Measurements from ENCODE around the gene RAET1E. TPM values are rescaled to one million over a fixed set of nuclear protein-coding genes. Genes with fewer than 3 reads are reported as not detected.
"Not testable (repeated sequence)": the region's sequence is repeated elsewhere in the genome, so short reads cannot be mapped to it uniquely, and the experiment has no call there.

RAET1E gene
- total and polyA plus RNA-seq, 4 donors: 0.18 to 1.7 (median 0.65) TPM; not detected in 1

- H3K4me3 ChIP-seq (ENCODE audit: low read length in 2 of 2): no peak overlapping the region
- no peak overlapping the region for H3K27ac ChIP-seq (ENCODE audit: low read depth in 1 of 2, low read length in 2 of 2)
- 80 to 83% methylated on average over 9 of the region's 9 CpGs for WGBS, 2 donors
- intact Hi-C loops (cut with DNase I): loop anchor here in 1 of 2 donors (10.0 kb wide), 1 partner anchor 360 kb away; the partner anchor contains the start of gene GINM1
- no peaks in the 10 kb centered on the region for H3K9me3 ChIP-seq (ENCODE audit: control insufficient read depth, low read length)
- no peaks in the 10 kb centered on the region for H3K4me1 ChIP-seq (ENCODE audit: control insufficient read depth in 1 of 2, insufficient read depth in 2 of 2, low read length in 2 of 2)
- no peaks in the 10 kb centered on the region for H3K27me3 ChIP-seq (ENCODE audit: control insufficient read depth in 1 of 2, insufficient read depth in 2 of 2, low read length in 1 of 2)
- ATAC-seq (ENCODE audit: low FRiP score) (no peak), DNase-seq (peak; percentile 36 to 42)
- H3K36me3 ChIP-seq (ENCODE audit: control insufficient read depth in 1 of 2, insufficient read depth in 2 of 2, low read length in 1 of 2): no peaks in the 10 kb centered on the region
These were observed 26.5 kb upstream of the RAET1E start for GRCh38 chr6:149924206-149924932.

GRCh38 chr6:149923327-149923986, 25.5 kb upstream of the RAET1E start:
- Histone ChIP-seq H3K4me1 (ENCODE audit: control insufficient read depth in 1 of 2, insufficient read depth in 2 of 2, low read length in 2 of 2) (no peaks in the 10 kb centered on the region), H3K4me3 (ENCODE audit: low read length in 2 of 2) (peak overlapping the region; percentile 6 to 47), H3K27ac (ENCODE audit: low read depth in 1 of 2, low read length in 2 of 2) (no peak overlapping the region), H3K9me3 (ENCODE audit: control insufficient read depth, low read length) (no peaks in the 10 kb centered on the region), H3K27me3 (ENCODE audit: control insufficient read depth in 1 of 2, insufficient read depth in 2 of 2, low read length in 1 of 2) (no peaks in the 10 kb centered on the region), H3K36me3 (ENCODE audit: control insufficient read depth in 1 of 2, insufficient read depth in 2 of 2, low read length in 1 of 2) (no peaks in the 10 kb centered on the region)
- intact Hi-C loops (cut with DNase I): loop anchor here in 1 of 2 donors (10.0 kb wide), 1 partner anchor 359 kb away; the partner anchor contains the start of gene GINM1
- WGBS, 2 donors: 25 to 29% methylated on average over 33 of the region's 33 CpGs
- ATAC-seq (ENCODE audit: low FRiP score) (no peak), DNase-seq (peak; percentile 27 to 55)

GRCh38 chr6:149922642-149923326, 24.9 kb upstream of the RAET1E start, which contains the start of gene RAET1G:
Gene RAET1G (minus strand): TSS chr6:149923121. CDS start chr6:149923010, 111 bp downstream.
- H3K27me3 ChIP-seq (ENCODE audit: control insufficient read depth in 1 of 2, insufficient read depth in 2 of 2, low read length in 1 of 2): no peaks in the 10 kb centered on the region
- no peaks in the 10 kb centered on the region for H3K36me3 ChIP-seq (ENCODE audit: control insufficient read depth in 1 of 2, insufficient read depth in 2 of 2, low read length in 1 of 2)
- WGBS, 2 donors: 1% methylated on average over 35 to 40 of the region's 40 CpGs
- H3K4me1 ChIP-seq (ENCODE audit: control insufficient read depth in 1 of 2, insufficient read depth in 2 of 2, low read length in 2 of 2): no peaks in the 10 kb centered on the region
- intact Hi-C loops (cut with DNase I): loop anchor here in 1 of 2 donors (10.0 kb wide), 1 partner anchor 358 kb away; the partner anchor contains the start of gene GINM1
- peak within 1 kb of the TSS; percentile 6 to 47 for H3K4me3 ChIP-seq (ENCODE audit: low read length in 2 of 2)
- H3K9me3 ChIP-seq (ENCODE audit: control insufficient read depth, low read length): no peaks in the 10 kb centered on the region
- peak; percentile 89 for ATAC-seq (ENCODE audit: low FRiP score)
- DNase-seq: peak; percentile 95 to 96
- H3K27ac ChIP-seq (ENCODE audit: low read depth in 1 of 2, low read length in 2 of 2): no peak within 1 kb of the TSS

- intact Hi-C loops (cut with DNase I): loop anchor here in 1 of 2 donors (10.0 kb wide), 1 partner anchor 357 kb away; the partner anchor contains the start of gene GINM1
These were observed 24.2 kb upstream of the RAET1E start for GRCh38 chr6:149922091-149922490.

GRCh38 chr6:149921361-149921760, 23.4 kb upstream of the RAET1E start:
- H3K4me3 ChIP-seq (ENCODE audit: low read length in 2 of 2): no peak overlapping the region
- intact Hi-C loops (cut with DNase I): loop anchor here in 1 of 2 donors (10.0 kb wide), 1 partner anchor 357 kb away; the partner anchor contains the start of gene GINM1
- ATAC-seq (ENCODE audit: low FRiP score): no peak
- H3K4me1 ChIP-seq (ENCODE audit: control insufficient read depth in 1 of 2, insufficient read depth in 2 of 2, low read length in 2 of 2): no peaks in the 10 kb centered on the region
- H3K27ac ChIP-seq (ENCODE audit: low read depth in 1 of 2, low read length in 2 of 2): no peak overlapping the region
- no peaks in the 10 kb centered on the region for H3K27me3 ChIP-seq (ENCODE audit: control insufficient read depth in 1 of 2, insufficient read depth in 2 of 2, low read length in 1 of 2)
- no peaks in the 10 kb centered on the region for H3K9me3 ChIP-seq (ENCODE audit: control insufficient read depth, low read length)
- WGBS, 2 donors: 94 to 95% methylated on average over 6 of the region's 6 CpGs
- no peaks in the 10 kb centered on the region for H3K36me3 ChIP-seq (ENCODE audit: control insufficient read depth in 1 of 2, insufficient read depth in 2 of 2, low read length in 1 of 2)
- peak in 1 of 2 donors; percentile 26 for DNase-seq

More at GRCh38 chr6:149922091-149922490, 24.2 kb upstream of the RAET1E start:
- 77 to 79% methylated on average over 5 of the region's 5 CpGs for WGBS, 2 donors
- H3K9me3 ChIP-seq (ENCODE audit: control insufficient read depth, low read length); H3K36me3 ChIP-seq (ENCODE audit: control insufficient read depth in 1 of 2, insufficient read depth in 2 of 2, low read length in 1 of 2); ATAC-seq (ENCODE audit: low FRiP score); H3K4me1 ChIP-seq (ENCODE audit: control insufficient read depth in 1 of 2, insufficient read depth in 2 of 2, low read length in 2 of 2); H3K27ac ChIP-seq (ENCODE audit: low read depth in 1 of 2, low read length in 2 of 2); H3K4me3 ChIP-seq (ENCODE audit: low read length in 2 of 2); H3K27me3 ChIP-seq (ENCODE audit: control insufficient read depth in 1 of 2, insufficient read depth in 2 of 2, low read length in 1 of 2): not testable (repeated sequence)
- DNase-seq: peak; percentile 41 to 46

- intact Hi-C loops (cut with DNase I): loop anchor here in 1 of 2 donors (10.0 kb wide), 1 partner anchor 355 kb away; the partner anchor contains the start of gene GINM1
- no peaks in the 10 kb centered on the region for H3K36me3 ChIP-seq (ENCODE audit: control insufficient read depth in 1 of 2, insufficient read depth in 2 of 2, low read length in 1 of 2)
- H3K4me3 ChIP-seq (ENCODE audit: low read length in 2 of 2): no peak overlapping the region
- H3K27me3 ChIP-seq (ENCODE audit: control insufficient read depth in 1 of 2, insufficient read depth in 2 of 2, low read length in 1 of 2): no peaks in the 10 kb centered on the region
- no peaks in the 10 kb centered on the region for H3K4me1 ChIP-seq (ENCODE audit: control insufficient read depth in 1 of 2, insufficient read depth in 2 of 2, low read length in 2 of 2)
- no peaks in the 10 kb centered on the region for H3K9me3 ChIP-seq (ENCODE audit: control insufficient read depth, low read length)
- WGBS, 2 donors: 93 to 96% methylated on average over 4 of the region's 4 CpGs
- no peak overlapping the region for H3K27ac ChIP-seq (ENCODE audit: low read depth in 1 of 2, low read length in 2 of 2)
- no peak for ATAC-seq (ENCODE audit: low FRiP score)
- DNase-seq: peak; percentile 14 to 41
These were observed 21.9 kb upstream of the RAET1E start for GRCh38 chr6:149919834-149920225.

GRCh38 chr6:149919126-149919833, 21.4 kb upstream of the RAET1E start:
- intact Hi-C loops (cut with DNase I); DNase-seq; H3K27ac ChIP-seq (ENCODE audit: low read depth in 1 of 2, low read length in 2 of 2); H3K27me3 ChIP-seq (ENCODE audit: control insufficient read depth in 1 of 2, insufficient read depth in 2 of 2, low read length in 1 of 2); H3K36me3 ChIP-seq (ENCODE audit: control insufficient read depth in 1 of 2, insufficient read depth in 2 of 2, low read length in 1 of 2); H3K4me1 ChIP-seq (ENCODE audit: control insufficient read depth in 1 of 2, insufficient read depth in 2 of 2, low read length in 2 of 2); H3K4me3 ChIP-seq (ENCODE audit: low read length in 2 of 2); ATAC-seq (ENCODE audit: low FRiP score); H3K9me3 ChIP-seq (ENCODE audit: control insufficient read depth, low read length): not testable (repeated sequence)
- WGBS, 2 donors: 86 to 89% methylated on average over 9 to 11 of the region's 11 CpGs

Measured in aorta (tissue), 5 donors.